GM21825 (cell line): Measurements from ENCODE around the gene HS3ST6.
"Not testable (repeated sequence)": the region's sequence is repeated elsewhere in the genome, so short reads cannot be mapped to it uniquely, and the experiment has no call there.

ENCODE experiments used
- ATAC-seq: cut with Tn5 transposase; IDR thresholded peaks from one replicate; pipeline ENCODE4 v1.9.1; 2021; ENCODE audit warnings: mild to moderate bottlenecking, moderate library complexity; ENCODE audit not compliant: unreplicated experiment

HS3ST6 gene

DNA sequence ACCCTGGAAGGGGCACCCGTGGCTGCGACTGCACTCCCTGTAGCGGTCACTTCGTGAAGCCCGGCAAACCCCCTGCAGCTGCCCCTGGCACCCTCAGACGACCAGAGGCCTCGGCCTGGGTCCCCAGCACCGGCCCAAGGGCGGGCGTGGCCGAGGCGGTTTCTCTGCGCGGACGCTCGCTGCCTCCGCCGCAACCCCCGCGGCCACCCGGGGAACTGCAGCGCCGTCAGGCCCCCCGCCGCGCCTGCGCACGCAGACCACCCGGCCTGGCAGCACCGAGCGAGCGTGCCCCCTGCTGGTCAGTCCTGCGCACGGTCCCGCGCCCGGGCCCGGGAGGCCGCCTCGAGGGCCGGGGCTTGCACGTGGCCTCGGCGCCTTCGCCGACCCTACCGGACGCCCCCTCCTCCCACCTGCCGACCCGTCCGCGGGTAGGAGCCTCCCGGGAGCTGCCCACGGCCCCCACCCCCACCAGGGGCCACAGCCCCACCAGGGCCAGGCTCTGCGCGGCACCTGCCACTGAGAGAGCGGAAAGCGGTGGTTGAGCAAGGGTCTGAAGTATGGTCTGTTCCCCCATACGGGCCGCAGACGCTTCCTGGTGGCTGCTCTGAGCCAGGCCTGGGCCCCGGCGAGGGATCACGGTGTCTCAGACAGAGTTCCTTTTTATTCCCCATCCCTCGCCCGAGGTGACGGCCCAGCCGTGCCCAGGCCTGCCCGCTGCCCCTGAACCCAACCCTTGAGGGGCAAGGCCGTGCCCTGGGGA is 11.5 kb upstream of the HS3ST6 start:
- ATAC-seq: peak; percentile 90

DNA sequence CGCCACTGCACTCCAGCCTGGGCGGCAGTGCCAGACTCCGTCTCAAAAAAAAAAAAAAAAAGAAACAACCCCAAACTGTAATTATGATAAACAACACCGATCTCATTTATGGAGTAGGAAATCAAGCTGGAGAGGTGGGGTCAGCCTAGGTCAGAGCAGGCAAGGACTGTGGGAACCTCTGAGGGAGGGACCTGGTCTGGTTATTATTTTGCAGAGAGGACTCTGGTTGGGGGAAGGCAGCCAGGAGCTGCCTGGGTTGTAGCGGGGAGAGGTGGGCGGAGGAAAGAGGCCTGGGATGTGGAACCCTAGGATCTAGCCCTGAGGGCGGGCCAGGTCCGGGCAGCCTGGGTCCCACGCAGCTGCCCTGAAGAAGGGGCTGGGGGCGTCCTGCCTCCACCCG is 10.9 kb upstream of the HS3ST6 start:
- ATAC-seq: no peak

DNA sequence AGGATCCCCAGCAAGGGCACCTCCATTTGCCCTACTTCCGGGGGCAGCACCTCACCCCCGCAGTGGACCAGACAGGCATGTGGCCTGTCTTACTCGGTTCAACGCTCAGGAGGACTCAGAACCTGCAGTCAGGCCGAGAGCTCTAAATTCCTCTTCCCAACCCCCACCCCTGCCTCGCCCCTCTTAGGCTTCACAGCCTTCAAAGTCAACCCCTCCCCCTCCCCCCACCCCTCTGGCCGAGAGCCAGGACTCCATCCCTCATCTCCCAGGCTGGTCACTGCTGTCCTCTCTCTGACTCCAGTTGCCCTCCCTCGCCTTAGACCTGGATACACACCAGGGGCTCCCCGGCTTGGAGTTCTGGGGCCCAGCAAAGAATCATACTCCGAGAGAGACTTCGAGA is 8.1 kb upstream of the HS3ST6 start:
- no peak for ATAC-seq

DNA sequence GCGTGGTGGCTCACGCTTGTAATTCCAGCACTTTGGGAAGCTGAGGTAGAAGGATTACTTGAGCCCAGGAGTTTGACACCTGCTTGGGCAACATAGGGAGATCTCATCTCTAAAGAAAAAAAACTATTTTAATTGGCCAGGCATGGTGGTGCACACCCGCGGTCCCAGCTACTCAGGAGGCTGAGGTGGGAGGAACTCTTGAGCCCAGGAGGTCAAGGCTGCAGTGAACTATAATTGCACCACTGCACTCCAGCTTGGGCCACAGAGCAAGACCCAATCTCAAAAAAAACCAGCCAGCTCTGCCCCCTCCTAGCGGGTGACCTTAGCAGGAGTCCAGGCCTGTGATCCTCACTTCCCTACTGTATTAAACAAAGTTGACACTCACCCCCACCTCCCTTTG is 5.9 kb upstream of the HS3ST6 start:
- no peak for ATAC-seq

DNA sequence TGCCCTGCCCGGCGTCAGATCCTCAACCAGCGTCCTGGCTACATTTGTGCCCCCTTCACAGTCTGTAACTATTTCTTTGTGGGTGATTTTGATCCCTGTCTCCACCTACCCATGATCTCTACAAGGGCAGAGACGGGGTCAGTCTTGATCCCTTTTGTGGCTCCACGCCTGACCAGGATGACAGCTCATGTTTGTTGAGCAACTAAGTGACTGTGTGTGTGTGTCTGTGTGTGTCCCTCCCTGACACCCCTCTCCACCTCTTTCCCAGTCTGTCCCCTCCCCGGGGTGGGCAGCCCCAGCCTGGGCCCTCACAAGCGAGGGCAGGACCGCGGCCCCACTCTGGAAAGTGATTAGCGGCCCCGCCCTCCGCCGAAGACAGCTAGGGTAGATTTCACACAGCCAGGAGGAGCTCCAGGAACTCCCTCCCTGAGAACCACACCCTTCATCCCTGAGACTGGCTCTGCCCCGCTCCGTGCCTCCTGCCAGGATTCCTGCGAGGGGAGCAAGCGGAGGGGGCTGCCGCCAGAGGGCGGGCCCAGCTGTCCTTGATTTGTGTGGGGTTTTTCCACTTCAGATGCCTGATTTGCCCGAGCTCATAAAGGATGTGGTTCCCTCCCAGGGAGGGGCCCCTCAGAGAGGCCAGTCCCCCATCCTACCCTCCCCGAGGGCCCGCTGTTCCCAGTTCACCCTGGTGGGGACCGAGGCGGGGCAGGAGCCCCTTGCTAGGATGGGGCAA is 5.3 kb upstream of the HS3ST6 start:
- no peak for ATAC-seq

DNA sequence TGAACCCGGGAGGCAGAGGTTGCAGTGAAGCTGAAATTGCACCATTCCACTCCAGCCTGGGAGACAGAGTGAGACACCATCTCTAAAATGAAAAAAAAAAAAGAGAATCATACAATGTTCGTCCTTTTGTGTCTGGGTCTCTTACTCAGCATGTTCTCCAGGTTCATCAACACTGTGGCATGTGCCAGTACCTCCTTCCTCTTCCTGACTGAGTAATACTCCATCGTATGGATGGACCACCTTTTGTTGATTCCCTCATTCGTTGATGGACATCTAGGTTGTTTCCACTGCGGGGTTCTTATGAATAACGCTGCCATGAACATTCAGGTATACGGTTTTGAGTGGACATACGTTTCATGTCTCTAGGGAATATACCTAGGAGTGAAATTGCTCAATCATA is 4.1 kb upstream of the HS3ST6 start:
- no peak for ATAC-seq

DNA sequence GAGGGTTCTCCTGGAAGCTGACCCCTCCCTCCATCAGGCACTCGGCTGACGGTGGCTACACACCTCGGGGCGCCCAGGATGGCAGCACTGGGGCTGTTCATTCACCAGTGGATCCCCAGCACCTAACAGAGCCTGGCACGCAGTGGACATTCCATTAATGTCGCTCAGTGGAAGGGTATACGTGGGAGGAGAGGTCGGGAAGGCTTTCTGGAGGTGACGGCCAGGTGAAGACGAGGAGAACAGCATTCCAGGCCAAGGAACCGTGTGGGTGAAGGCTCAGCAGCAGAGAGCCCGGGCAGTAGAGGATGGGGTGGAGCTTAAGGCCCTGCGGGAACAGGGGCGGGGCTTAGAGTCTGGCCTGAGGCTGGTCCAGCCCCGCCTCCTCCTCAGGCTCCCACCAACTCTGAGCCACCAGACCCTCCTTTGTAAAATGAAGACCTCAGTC is 2.5 kb upstream of the HS3ST6 start:
- ATAC-seq: no peak

DNA sequence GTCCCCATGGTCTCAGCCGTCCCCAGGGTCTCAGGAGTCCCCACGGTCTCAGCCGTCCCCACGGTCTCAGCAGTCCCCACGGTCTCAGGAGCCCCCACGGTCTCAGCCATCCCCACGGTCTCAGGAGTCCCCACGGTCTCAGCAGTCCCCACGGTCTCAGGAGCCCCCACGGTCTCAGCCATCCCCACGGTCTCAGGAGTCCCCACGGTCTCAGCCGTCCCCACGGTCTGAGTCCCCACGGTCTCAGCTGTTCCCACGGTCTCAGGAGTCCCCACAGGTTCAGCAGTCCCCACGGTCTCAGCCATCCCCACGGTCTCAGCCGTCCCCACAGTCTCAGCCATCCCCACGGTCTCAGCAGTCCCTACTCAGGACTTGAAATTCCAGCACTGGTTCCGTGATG is 1.9 kb upstream of the HS3ST6 start:
- ATAC-seq: not testable (repeated sequence)

DNA sequence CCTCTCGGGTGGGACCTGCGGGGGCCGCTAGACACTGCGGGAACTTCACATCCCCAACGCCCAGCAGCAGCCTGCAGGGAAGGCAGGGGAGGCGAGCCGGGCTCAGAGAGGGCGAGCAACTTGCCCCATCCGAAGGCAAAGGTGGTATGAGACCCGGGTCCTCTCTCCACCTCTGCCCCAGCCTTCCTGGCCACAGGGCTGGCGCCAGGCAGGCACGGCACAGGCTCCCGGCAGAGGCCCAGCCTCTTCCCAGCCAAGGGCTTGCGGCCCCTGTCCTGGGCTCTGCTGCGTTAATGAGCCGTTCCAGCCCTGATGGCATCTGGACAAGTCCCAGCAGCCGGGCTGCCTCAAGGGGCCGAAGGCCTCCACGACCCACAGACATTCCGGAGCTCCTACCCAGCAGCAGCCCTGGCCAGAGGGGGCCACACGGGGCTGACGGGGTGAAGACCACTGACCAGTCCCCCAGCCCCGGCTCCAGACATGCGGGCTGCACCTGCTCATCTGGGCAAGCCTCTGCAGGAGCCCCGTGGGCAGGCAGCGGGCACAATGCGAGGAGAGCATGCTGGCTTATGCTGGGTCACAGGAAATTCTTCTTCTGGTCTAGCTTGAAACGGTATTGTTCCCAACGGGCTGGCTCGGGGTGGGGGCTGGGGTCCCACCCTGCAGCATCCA is 1.2 kb upstream of the HS3ST6 start:
- ATAC-seq: no peak

DNA sequence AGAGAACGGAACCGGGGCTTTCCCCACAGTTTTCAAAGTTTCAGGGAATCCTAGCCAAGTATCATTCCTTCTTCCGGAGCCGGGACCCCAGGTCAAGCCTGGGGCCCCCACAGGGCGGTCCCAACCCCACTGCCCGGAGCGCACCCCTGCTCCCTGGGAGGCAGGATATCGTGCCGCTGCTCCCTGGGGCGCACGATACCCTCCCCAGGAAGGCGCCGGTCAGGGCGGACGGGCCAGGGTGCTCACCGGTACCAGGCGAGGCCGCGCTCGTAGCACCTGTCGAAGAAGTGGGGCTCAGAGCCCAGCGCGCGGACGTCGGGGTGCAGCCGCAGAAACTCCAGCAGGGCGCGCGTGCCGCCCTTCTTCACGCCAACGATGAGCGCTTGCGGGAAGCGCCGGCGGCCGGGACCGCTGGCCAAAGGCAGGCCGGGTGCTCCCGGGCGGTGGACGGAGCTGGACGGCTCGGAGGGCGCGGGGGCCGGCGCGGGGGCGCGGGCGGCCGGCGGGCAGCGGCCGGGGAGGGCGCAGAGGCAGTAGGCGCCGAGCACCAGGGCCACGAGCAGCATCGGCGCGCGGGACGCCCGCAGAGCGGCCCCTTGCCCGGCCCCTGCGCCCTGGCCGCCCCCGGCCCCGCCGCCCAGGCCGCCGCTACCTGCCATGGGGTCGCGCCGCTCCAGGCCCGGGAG is 407 bp downstream of the HS3ST6 start:
- ATAC-seq: no peak

DNA sequence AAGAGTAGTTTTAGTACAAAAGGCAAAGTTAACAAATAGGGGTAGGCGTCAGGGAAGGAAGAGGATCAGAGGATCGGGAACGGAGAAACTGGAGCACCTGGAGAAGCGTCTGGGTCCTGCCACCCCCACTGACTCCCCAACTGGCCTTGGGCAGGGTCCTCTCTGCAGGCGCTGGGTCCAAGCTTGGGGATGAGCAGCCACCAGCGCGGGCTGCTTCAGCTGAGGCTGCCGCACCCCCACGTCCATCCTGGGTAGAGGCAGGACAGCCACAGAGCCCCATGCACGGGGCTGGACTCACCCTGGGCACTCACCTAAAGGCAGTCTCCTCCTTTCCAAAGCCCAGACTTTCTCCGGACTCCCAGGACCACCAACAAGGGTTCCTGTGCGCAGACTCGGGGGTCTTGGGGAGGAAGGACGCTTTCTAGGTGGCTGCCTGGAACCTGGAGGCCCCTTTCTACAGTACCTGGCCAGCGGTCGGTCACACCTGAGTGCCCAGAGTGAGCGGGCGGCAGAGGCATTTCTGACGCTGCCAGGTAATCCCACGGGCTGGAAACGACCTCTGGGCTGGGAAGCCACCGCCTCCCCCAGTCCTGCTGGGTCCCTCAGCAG is 1.1 kb downstream of the HS3ST6 start:
- no peak for ATAC-seq

DNA sequence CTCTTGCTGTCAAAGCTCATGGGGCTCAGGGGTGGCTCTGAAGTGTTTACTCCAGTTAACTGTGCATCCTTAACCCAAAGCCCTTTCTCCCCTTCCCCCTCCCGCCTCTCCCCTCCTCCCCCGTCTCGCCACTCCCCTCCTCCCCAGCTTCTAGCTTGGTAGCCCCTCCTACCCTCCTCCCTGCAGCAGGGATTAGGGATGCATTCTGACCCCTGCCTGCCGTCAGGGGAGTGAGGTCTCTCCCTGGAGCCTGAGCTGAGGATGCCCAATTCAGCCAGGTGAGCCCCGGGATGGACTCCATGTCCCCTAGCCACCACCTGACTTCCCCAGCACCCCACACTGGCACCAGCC is 1.6 kb downstream of the HS3ST6 start:
- ATAC-seq: no peak

DNA sequence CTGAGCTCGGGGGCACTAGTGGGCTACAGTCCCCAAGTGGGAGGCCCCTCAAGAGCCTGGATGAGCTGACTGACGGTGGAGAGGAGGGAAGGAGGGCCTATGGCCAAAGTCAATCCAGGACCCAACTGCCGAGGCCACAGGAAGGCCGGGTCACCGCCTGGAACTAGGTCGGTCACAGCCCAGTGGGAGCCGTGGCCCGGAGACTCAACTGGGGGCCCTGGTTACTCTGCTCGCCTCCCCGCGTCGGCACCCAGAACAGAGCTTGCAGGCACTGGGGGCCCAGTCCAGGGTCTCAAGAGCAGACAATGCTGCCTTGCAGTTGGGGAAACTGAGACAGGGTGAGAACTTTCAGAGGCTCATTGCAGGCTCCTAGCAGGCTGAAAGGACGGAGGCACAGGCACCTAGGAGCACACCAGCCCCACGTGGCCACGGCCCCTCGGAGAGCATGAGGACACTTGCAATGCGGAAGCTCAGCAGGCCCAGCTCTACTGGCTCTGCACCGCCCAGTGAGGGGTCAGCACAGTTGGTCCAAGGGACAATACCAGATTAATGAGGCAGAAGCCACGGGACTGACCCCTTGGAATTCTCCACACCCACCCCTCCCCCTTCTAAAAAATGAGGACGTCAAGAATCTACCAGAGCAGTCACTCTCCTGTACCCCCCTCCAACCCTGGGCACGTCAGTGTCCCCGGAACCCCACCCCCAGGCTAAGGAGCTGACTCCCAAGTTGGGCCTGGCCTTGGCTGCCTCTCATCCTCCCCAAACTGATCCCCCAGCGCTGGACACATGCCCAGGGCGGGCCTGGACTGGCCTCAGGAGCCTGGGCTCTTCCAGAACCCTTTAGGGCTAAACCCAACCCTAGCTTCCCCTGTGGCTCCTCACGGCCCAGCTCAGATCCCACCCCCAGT is 2.2 kb downstream of the HS3ST6 start:
- ATAC-seq: no peak

DNA sequence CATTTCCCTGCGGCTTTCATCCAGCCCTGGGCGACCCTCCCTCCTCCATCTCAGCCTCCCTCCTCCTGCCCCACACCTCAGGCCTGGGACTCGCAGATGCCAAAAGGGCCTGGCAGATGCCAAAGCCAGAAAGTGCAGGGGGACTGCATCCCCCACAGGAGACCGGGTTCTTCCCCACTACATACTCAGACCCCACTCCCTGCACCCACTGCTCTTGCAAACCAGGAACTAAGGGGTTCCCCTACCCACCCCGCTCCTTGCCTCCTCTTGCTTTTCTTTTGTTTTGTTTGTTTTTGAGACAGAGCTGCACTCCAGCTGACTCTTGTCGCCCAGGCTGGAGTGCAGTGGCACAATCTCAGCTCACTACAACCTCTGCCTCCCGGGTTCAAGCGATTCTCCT is 3.2 kb downstream of the HS3ST6 start:
- no peak for ATAC-seq

DNA sequence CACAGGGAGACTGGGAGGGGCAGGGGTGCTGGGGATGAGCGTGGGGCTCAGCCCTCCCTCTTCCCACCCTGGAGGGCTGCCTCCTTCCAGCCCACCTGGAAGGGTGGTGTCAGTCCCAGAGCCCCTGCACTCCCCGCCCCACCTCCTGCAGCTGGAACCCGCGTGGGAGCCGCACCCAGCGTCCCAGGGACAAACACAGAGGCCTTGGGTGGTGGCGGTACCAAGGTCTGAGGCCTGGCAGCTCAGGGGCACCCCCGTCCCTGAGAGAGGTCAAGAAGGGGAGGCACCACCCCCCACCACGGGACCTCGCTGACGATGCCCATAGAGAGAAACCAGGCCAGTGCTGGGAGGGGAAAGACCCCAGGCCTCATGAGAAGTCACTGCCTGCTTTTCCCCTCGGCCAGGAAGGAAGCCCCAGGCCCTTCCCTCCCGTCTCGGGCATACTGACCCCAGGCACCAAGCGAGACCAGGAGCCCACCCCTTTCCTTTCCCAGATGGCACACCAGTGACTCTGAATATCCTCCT is 4.1 kb downstream of the HS3ST6 start:
- no peak for ATAC-seq

DNA sequence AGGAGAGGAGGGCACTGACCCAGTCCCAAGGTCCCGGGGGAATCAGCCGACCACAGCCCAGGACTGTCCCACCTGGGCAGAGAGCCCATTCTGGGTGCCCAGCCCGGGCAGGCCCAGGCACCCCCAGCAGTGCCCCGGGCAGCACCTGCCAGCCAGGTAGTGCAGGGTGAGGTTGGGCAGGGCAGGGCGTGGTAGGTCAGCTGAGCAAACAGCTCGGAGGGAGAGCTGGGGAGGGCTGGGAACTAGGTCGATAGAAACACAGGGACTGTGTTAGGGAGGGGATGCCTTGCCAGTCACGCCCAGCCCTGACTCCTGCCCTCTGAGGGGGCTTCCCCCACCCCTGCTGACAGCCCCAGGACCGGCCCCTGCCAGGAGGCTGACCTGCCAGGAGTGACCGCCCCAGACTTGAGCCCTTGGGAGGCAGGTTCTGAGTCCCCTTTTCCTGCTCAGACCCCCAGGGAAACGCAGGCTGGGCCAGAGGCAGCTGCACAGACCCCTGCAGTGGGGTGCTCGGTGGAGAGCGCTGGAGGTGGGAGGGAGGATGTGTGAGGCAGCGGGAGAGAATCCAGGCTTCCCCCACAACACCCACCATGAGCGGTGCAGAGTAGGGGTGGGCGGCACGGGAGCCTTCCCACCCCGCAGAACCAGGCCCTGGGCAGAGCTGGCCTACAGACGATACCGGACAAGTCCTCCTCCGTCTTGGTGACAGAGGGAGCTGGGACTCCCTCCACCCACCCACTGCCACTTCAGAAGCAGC is 4.7 kb downstream of the HS3ST6 start:
- ATAC-seq: no peak

DNA sequence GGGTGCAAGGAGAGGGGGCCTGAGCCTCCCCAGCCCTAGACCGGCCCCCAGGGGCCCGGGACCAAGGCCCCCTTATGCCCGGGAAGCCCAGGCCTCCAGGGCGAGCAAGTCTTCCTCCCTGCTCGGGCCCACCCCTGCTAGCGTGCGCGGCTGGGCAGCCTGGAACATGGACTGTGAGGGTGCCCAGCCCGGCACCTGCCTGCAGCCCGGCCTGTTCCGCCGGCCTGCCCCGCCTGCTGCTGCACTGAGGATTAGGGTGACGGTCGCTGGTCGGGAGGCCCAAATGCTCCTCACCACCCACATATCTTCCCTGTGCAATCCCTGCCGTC is 6.0 kb downstream of the HS3ST6 start:
- ATAC-seq: no peak

DNA sequence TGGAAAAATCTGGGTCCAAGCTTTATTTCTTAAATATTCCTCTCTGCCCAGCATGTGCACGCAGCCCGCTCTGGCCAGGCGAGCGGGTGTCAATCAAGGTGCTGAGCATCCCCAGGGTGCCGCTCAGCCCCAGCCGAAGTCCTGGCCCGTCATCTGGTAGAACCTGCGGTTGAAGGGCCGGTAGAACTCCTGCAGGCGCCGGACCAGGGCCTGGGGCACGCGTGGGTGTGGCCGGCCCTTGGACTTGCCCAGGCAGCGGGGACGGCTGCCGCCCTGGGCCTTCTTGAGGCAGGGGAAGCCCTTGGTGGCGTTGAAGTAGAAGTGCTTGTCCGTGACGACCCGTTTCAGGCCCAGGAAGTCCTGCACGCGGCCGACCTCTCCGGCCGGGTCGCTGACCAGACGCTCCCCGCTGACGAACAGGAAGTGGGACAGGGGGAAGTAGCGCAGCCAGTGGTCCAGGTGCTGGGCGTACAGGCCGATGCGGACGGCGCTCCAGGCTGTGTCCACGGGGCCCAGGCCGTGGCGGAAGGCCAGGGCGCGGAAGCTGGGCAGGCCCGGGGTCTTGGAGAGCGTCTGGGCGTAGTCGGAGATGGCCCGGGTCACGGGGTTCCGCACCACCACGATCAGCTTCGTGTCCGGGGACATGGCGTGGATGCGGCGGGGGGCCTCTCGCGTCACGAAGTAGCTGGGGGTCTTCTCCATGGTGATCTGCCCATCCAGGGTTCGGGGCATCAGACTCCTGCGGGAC is 6.6 kb downstream of the HS3ST6 start:
- no peak for ATAC-seq
